Measurements from ENCODE around the gene DNAH17.
A peak's percentile ranks its signal among the peaks of the same experiment; 100 is the strongest.

DNAH17 gene

GRCh38 chr17:78563189-78564145 lies 13.7 kb downstream of the DNAH17 start:
- no peak overlapping the region for H3K4me3 ChIP-seq (ENCODE audit: low read depth, low read length)
- no peaks in the 10 kb centered on the region for H3K36me3 ChIP-seq (ENCODE audit: control insufficient read depth in 2 of 2, insufficient read depth in 1 of 2, low read length in 2 of 2)
- ChIA-PET CTCF (interaction anchor here (0.7 kb wide), 1 partner anchor 12 kb away, joined by 5 read pairs; no protein-coding TSS in a partner anchor), POLR2A (no interaction called here)
- H3K9me3 ChIP-seq (ENCODE audit: control insufficient read depth, insufficient read depth, low read depth, low read length) = no peaks in the 10 kb centered on the region
- no peaks in the 10 kb centered on the region; the same call in 1 of the 2 replicates for H3K4me1 ChIP-seq (ENCODE audit: control insufficient read depth, insufficient read depth, low read length)
- no peak for TF ChIP-seq FEZF1 (tag by site-specific recombination; IDR thresholded peaks at IDR 0.05)
- no peak for TF ChIP-seq ZNF133 (tag by site-specific recombination; IDR thresholded peaks at IDR 0.05)
- no peak for TF ChIP-seq ZNF132 (tag by site-specific recombination; IDR thresholded peaks at IDR 0.05; ENCODE audit: borderline replicate concordance)
- no peak for TF ChIP-seq ZNF391 (tag by site-specific recombination; IDR thresholded peaks at IDR 0.05; ENCODE audit: borderline replicate concordance, low read depth)
- TF ChIP-seq ZNF544 (tag by site-specific recombination; IDR thresholded peaks at IDR 0.05) = no peak
- TF ChIP-seq ZNF473 (tag by site-specific recombination; IDR thresholded peaks at IDR 0.05) = no peak
- TF ChIP-seq ZBTB48 (tag by site-specific recombination; IDR thresholded peaks at IDR 0.05) = no peak
- 0 out of 2 replicates have a peak, but pooled peaks have one; percentile 56 for TF ChIP-seq ZBTB21 (tag by site-specific recombination; IDR thresholded peaks at IDR 0.05)
- TF ChIP-seq KLF16 (tag by site-specific recombination; IDR thresholded peaks at IDR 0.05) = no peak
- TF ChIP-seq HOXD13 (CRISPR knock-in tag; IDR thresholded peaks at IDR 0.05; ENCODE audit: borderline replicate concordance) = no peak
- peak; percentile 56 for TF ChIP-seq ZNF629 (tag by site-specific recombination; IDR thresholded peaks at IDR 0.05)
- no peak for TF ChIP-seq ZNF561 (tag by site-specific recombination; IDR thresholded peaks at IDR 0.05; ENCODE audit: borderline replicate concordance)
- peak; percentile 83 for TF ChIP-seq ZNF24 (tag by site-specific recombination; IDR thresholded peaks at IDR 0.05)
- TF ChIP-seq ZFHX2 (tag by site-specific recombination; conservative IDR thresholded peaks at IDR 0.05) = no peak
- peak; percentile 55; the same call in 1 of the 2 replicates for TF ChIP-seq ATF2 (tag by site-specific recombination; IDR thresholded peaks at IDR 0.05; ENCODE audit: low read depth)
- no peak for TF ChIP-seq ZNF416 (tag by site-specific recombination; IDR thresholded peaks at IDR 0.05)
- no peak for TF ChIP-seq KLF7 (tag by site-specific recombination; IDR thresholded peaks at IDR 0.05; ENCODE audit: borderline replicate concordance)
- TF ChIP-seq ZNF335 (tag by site-specific recombination; conservative IDR thresholded peaks at IDR 0.05) = 0 out of 2 replicates have a peak, but pooled peaks have one; percentile 28
- TF ChIP-seq ZNF362 (tag by site-specific recombination; IDR thresholded peaks at IDR 0.05) = 0 out of 2 replicates have a peak, but pooled peaks have one; percentile 46
- TF ChIP-seq ZFP3 (tag by site-specific recombination; IDR thresholded peaks at IDR 0.05; ENCODE audit: low read depth) = no peak
- no peak for TF ChIP-seq ZNF324 (tag by site-specific recombination; IDR thresholded peaks at IDR 0.05)
- TF ChIP-seq ZNF211 (tag by site-specific recombination; IDR thresholded peaks at IDR 0.05; ENCODE audit: low read depth) = no peak
- no peak overlapping the region for H3K27ac ChIP-seq (ENCODE audit: extremely low read depth, low read depth, low read length)

- H3K9me3 ChIP-seq (ENCODE audit: control insufficient read depth, insufficient read depth, low read depth, low read length) = no peaks in the 10 kb centered on the region
- no peaks in the 10 kb centered on the region for H3K36me3 ChIP-seq (ENCODE audit: control insufficient read depth in 2 of 2, insufficient read depth in 1 of 2, low read length in 2 of 2)
- ChIA-PET CTCF (interaction anchor here (0.7 kb wide), 1 partner anchor 12 kb away, joined by 5 read pairs; no protein-coding TSS in a partner anchor), POLR2A (no interaction called here)
- no peak overlapping the region for H3K4me3 ChIP-seq (ENCODE audit: low read depth, low read length)
- TF ChIP-seq ZNF341 (tag by site-specific recombination; IDR thresholded peaks at IDR 0.05; ENCODE audit: low read depth) (no peak), PRDM10 (tag by site-specific recombination; IDR thresholded peaks at IDR 0.05) (peak; percentile 63)
- H3K4me1 ChIP-seq (ENCODE audit: control insufficient read depth, insufficient read depth, low read length) = no peaks in the 10 kb centered on the region; the same call in 1 of the 2 replicates
- no peak overlapping the region for H3K27ac ChIP-seq (ENCODE audit: extremely low read depth, low read depth, low read length)
These were observed 14.5 kb downstream of the DNAH17 start for GRCh38 chr17:78562734-78563133.

Measured in HEK293 (cell line).